GM19099 (cell line): ENCODE measurements around the gene CELSR2.

Source experiments
- POLR2A ChIP-seq: IDR thresholded peaks from 3 replicates; pipeline ENCODE4 v1.6.1; 2011; ENCODE audit warnings: low read depth; ENCODE audit not compliant: insufficient read length; ENCODE audit errors: extremely low read depth

Gene CELSR2

DNA sequence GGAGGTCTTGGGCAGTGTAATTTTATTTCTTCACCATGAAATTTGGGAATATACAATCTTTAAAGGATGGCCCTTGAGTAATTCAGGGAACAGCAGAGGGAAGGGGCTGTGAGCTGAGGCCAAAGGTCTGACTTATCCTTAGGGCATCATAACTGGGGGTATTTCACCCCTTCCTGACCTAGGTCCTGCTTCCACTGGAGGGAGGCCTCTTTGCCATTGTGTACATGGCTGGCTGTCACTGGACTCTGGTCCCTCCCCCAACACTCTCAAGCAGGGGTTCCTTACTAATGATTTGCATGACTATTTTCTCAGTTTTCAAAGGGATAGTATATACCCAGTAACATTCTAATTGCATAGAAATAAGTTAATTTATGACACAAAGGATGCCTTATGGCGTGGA is 40.8 kb downstream of the CELSR2 start:
- TF ChIP-seq POLR2A: no peak

DNA sequence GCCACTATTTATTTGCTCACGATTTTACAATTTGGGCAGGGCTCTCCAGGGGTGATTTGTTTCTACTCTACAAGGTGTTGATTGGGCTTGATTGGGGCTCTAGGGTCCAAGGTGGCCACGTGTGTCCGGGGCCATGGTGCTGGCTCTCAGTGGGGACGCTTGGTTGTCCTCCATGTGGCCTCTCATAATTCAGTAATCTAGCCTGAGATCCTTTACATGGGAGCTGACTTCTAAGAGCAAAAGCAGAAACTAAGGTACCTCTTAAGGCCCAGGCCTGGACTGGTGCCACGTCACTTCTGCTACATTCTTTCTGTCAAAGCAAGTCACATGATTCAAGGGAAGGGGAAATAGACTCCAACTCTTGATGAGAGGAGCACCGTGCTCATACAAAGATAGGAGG is 41.7 kb downstream of the CELSR2 start:
- no peak for TF ChIP-seq POLR2A

DNA sequence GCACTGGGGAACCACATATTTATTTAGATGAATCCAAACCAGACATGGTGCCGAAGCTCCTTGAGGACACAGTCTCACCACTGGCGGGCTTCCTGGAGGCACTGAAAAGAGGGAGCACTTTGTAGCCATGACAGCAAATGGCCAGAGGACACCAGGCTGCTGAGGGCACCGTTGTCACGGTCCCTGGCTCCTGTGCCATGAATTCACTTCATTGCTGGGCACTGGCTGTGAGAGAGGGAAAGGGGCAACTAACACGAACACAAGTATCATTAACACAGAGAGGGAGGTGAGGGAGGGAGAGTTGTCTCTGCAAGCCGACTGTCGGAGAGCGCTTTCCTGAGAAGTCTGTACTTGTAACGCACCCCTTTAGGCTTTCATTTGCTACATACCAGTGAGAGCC is 43.0 kb downstream of the CELSR2 start:
- no peak for TF ChIP-seq POLR2A

DNA sequence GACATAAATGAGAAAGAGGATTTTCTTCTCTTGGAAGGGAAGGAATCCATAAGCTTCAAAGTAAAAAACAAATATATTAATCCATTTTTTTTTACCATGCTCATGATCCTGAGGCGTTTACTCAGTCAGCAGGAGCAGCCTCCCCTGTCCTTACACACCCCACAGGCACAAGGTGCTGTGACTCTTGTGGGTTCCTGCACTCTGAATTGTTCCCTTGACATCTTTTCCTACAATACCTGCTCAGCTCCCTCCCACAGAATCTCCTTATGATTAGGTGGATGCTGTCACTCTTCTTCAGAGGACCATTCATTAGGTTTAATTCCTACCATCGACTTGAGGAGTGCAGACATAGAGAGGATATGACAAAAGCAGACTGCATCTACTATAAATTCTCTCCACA is 43.7 kb downstream of the CELSR2 start:
- TF ChIP-seq POLR2A: no peak

DNA sequence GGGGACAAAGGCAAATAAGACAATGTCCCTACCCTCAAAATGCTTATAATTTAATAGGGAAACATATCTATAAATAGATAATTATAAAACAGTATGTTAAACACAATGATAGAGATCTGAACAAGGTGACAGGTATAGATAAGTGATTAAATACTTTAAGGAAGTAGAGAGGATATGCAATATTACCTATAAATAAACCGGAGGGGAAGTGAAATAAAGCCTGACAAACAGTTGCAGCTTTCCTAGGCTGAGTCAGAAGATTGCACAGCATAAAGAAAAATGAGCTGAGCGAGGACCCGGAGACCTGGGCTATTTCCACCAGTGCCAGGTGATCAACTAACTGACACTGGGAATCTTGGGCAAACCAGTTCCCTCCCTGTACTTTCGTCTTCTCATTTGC is 45.1 kb downstream of the CELSR2 start:
- TF ChIP-seq POLR2A: no peak

DNA sequence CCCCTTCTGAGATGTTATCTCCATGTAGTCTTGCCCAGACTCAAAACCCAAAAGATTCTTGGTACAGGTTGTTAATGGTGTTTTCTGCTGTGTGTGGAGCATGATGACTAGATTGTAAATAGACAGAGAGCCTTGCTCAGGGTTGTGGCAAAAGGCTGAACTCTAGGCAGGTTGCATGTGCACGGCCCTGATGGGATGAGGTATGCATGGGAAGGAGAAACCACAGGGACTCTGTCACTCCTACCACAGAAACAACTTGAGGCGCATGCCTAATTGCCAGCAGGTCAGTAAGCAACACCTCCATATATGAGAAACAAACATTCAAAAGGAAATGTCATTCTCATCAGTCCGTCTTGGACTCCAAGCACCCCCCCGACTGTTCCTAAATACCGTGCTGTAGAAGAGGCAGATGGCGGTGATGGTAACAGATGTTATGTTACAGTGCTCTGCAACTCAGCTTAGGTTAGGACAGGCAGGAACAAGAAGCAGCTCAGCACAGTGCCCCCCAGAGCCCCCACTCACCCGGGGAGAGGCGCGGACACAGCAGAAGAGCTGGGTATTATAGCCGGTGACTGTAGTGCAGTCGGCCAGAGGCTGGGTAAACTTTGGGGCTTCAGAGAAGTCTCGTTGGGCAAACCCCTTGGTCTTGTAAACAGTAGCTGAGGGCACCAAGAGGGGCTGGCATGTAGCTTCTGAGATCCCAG is 46.5 kb downstream of the CELSR2 start:
- no peak for TF ChIP-seq POLR2A

DNA sequence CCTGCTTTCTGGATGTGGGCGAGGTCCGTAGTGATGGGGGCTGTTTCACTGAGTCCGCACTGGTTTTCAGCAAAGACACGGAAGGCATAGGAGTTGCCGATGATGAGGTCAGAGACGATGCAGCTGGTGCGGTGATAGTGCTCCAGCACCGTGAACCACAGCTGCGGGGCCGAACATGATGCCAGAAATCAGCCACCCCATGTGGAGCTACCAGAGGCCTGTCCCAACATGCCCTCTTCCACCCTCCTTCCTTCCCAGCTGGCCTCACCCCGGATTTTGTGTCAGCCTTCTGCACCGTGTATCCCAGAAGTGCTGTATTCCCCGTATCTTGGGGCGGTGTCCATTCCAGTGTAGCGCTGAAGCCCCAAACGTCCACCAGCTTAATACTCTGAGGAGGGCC is 47.4 kb downstream of the CELSR2 start:
- TF ChIP-seq POLR2A: no peak

DNA sequence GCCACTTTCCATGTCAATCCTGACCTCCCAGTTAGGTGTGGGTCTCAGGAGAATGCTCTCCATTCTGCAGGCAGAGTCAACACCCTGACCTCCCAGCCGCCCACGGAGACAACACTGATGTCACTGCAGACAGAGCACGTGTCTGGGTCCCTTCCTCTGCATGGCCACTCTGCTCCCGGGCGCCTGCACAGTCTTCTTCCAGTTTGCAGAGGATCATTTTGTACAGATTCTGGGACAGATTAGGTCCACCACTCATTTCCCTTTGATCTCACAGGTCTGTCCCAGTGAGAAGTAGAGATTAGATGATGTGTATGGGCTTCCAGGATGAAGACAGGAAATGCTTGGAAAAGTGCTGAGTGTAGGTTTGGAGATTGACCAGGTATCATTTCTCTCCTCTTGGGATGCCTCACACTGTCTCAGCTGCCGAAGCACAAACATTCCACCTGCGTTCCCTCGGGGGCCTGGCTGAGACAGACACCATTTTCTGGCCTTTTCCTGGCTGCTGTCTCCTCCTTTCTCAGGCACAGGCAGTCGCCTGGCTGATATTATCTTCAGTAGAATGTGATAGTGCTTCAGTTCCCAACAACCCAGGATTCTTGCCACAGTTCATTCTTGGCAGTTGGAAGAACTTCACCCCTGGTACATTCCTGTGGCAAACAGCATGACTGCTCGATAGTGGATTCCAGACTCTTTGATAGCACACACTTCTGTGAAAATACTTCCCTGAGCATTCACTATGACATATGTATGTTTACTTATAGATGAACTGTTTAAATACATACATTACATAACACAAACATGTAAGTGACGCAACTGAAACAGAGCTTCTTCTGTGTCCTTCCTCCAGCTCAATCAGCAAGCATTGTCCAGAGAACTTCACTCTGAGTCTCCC is 49.6 kb downstream of the CELSR2 start:
- TF ChIP-seq POLR2A: no peak

DNA sequence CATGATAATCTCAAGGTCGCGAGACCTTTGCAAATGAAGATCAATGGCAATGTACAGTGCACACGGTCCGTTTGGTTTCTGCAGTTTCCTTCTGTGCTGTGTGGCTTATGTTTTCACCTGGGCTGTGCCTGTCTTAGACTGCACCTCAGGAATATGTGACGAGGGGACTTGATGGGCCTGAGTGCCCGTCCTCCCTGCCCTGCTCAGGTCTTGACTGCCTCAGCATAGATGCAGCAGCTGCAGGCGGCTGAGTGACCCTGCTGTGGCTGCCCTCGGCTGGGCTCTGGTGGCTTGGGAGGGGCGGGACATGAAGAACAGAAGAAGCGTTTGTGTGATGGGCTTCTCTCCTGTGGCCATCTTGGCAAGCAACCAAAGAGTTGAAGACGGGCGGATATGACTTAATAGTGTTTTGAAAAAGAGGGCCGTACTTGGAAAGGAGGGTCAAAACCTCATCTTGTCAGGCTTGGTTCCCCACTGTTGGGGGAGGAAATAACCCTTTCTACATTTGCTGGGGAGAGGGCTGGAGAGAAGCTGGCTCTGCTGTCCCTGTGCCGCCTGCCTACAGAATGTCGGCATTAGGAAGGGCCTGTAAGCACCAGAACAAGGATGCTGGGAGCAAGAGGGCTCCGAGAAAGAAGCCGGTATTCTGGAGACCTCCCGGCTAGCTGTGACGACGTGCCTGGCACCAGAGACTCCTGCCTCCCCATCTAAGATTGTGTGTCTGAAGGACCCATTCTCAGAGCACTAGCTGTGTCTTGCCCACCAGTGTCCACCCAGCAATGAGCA is 50.4 kb downstream of the CELSR2 start:
- no peak for TF ChIP-seq POLR2A

DNA sequence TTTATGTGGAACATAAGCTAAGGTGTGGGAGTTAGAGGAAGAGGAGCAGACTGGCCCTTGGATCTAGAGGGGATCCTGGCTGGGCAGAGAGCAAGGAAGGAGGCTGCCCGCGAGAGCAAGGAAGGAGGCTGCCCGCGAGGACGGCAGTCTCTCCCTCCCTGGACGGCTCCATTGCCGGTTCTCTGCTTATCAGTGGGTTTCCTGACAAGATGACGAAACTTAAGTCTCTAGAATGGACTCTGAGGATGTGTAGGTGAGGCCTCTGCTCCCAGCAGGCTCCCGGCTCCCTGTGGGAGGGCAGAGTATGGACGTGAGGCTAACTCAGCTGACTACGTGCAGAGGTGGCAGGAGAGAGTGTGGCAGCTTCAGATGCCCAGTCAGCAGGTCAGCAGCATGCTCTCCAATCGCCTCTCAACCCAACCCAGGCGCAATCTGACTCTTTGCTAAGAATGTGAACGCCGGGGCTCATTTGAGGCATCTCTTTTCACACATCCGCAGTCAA is 51.4 kb downstream of the CELSR2 start:
- no peak for TF ChIP-seq POLR2A

DNA sequence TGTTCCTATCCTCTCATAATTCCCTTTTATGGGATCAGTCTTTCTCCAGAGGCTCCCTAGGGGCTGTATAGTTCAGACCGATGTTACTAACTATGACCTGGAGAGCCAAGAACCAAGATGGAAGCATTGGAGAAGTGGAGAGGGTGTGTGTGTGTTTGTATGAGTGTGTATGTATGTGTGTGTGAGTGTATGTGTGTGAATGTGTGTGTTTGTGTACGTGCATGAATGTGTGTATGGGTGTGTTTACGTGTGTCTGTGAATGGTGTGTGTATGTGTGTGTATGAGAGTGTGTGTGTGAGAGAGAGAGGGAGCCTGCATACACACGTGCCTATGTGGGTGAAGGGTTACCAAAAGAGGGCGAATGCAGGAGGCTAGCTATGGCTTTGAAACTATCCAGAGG is 52.5 kb downstream of the CELSR2 start:
- no peak for TF ChIP-seq POLR2A

DNA sequence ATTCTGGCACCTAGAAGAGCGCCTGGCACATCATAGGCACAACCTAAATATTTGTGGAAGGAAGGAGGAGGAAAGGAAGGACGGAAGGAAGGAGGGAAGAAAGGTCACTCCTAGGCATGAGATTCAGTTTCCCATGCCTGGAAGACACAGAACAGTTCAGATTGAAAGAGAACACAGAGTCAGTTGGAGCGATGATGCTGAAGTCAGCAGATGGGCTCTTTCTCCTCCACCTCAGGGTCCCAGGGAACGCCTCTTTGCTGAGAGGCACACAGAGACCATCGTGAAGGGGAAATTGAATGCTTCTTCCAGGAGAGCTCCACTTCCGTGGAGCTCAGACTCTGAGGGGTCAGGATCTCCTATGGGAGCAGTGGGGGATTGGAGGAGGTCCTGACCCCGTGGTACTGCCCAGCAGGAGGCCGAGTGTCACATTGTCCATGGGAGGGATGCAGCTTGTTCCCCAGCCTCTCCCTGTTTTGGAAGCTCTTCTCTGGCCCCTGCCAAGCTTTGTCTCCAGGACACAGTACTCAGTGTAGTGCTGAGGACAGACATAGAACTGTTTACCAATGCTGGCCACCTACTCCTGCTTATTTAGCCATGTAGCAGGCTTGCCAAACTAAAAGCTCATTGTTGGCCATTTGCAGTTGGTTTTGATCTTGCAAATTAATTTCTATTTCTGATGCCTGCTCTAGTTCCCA is 55.0 kb downstream of the CELSR2 start:
- TF ChIP-seq POLR2A: no peak

DNA sequence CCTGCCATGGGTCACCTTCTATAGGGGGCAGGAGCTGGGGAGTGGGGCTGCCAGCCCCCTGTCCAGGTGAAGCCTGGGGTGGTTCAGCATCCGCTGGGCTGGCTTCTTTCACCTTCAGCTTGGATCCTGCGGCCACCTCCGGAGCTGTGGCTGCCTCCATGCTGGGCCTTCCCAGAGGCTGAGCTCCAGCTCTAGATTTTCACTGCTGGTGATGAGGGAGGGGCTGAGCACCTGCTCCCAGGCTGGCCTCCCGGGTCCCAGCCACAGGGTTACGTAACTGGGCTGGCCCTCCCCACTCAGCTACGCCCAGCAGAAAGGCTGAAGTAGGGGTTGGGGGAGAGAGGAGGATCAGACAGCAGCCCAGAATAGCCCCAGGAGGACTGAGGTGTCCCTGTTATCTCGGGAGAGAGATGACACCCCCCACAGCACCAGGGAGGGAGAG is 57.5 kb downstream of the CELSR2 start, which contains the start of gene MYBPHL:
Gene MYBPHL, minus strand, starts transcription at position 180 of the 442 bp plus-strand sequence. Its CDS starts 20 bp downstream, at position 160.
- TF ChIP-seq POLR2A: no peak

DNA sequence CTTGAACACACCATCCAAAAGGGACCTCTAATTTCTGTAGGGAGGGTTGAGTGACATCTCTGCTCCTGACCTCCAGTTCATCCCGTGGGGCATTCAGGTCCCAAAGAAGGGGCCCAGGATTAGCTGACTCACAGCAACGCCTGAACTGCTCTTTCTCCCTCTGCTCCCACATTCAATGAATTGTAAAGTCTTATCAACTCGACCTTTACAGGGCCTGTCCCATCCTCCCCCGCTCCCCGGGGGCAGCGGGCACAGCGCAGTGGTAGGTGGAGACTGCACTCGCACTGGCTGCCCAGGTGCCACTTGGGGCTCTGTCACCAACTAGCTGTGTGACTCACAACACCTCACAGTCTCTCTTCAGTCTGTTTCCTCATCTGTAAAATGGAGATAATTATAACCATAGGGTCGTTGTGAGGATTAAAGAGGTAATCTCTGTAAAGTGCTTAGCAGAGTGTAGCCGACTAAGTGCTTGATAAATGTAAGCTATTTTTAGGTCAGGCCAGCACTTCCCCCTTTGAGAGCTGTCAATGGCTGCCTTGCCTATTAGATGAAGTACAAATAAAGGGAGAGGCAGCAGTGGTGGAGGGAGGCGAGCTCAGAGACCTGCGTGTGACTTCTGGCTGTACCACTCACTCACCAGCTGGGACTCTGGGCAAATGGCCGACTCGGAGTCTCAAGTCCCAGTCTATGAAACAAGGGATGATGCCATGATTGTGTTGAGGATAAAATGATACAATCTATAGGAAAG is 58.1 kb downstream of the CELSR2 start:
- no peak for TF ChIP-seq POLR2A
